Neural cell (in vitro differentiated cells): Measurements from ENCODE around the gene RALA. TPM values are rescaled to one million over a fixed set of nuclear protein-coding genes. Genes with fewer than 3 reads are reported as not detected.

Experiments used
- H2AFZ ChIP-seq: fragments of 200-600, 300-800 bp; sonication (generic), shearing (Covaris generic); 2 replicates; pipeline ENCODE4 v1.6.0; 2014; ENCODE audit warnings: low read depth, mild to moderate bottlenecking, antibody characterized with exemption, low read length, moderate library complexity
- H3F3A ChIP-seq: fragments of 200-600 bp; shearing (Covaris generic); 2 replicates; pipeline ENCODE4 v1.6.1; 2016; ENCODE audit warnings: mild to moderate bottlenecking, moderate library complexity, mixed read lengths, antibody characterized with exemption, low read length; ENCODE audit not compliant: insufficient read depth, poor library complexity, severe bottlenecking
- H3K27ac ChIP-seq: fragments of 200-600, 300-800 bp; sonication (generic), shearing (Covaris generic); 2 replicates; pipeline ENCODE4 v1.5.1; 2014; ENCODE audit warnings: mild to moderate bottlenecking, low read length, moderate library complexity
- H3K27me3 ChIP-seq: fragments of 300-800, 200-600 bp; sonication (generic), shearing (Covaris generic); 2 replicates; pipeline ENCODE4 v1.6.0; 2014; ENCODE audit warnings: mild to moderate bottlenecking, low read depth, low read length, moderate library complexity; ENCODE audit not compliant: insufficient read depth
- H3K36me3 ChIP-seq: fragments of 300-800, 200-600 bp; sonication (generic), shearing (Covaris generic); 2 replicates; pipeline ENCODE4 v1.5.1; 2014; ENCODE audit warnings: mild to moderate bottlenecking, antibody characterized with exemption, low read length, moderate library complexity; ENCODE audit not compliant: insufficient read depth
- H3K4me2 ChIP-seq: fragments of 300-800, 200-600 bp; sonication (generic), shearing (Covaris generic); 2 replicates; pipeline ENCODE4 v1.6.0; 2014; ENCODE audit warnings: mild to moderate bottlenecking, low read length
- H3K4me3 ChIP-seq: fragments of 300-800, 200-600 bp; sonication (generic), shearing (Covaris generic); 2 replicates; pipeline ENCODE4 v1.5.1; 2014; ENCODE audit warnings: mild to moderate bottlenecking, low read length, moderate library complexity
- H3K79me2 ChIP-seq: fragments of 200-600 bp; shearing (Covaris generic); replicated peaks from 2 replicates; pipeline ENCODE4 v1.6.0; 2014; ENCODE audit warnings: mild to moderate bottlenecking, low read length, moderate library complexity; ENCODE audit not compliant: insufficient read depth
- H3K9ac ChIP-seq: fragments of 300-800, 200-600 bp; sonication (generic), shearing (Covaris generic); 2 replicates; pipeline ENCODE4 v1.6.1; 2016; ENCODE audit warnings: mild to moderate bottlenecking, low read length, mixed read lengths
- H3K9me2 ChIP-seq: fragments of 200-600 bp; shearing (Covaris generic); 2 replicates; pipeline ENCODE4 v1.6.1; 2016; ENCODE audit warnings: mild to moderate bottlenecking, low read length, mixed read lengths; ENCODE audit not compliant: insufficient read depth
- H3K9me3 ChIP-seq: fragments of 200-600, 300-800 bp; sonication (generic), shearing (Covaris generic); 2 replicates; pipeline ENCODE4 v1.6.1; 2016; ENCODE audit warnings: mild to moderate bottlenecking, mixed run types, low read length, moderate library complexity, mixed read lengths
- H4K20me1 ChIP-seq: fragments of 200-600 bp; shearing (Covaris generic); 2 replicates; pipeline ENCODE4 v1.6.1; 2016; ENCODE audit warnings: mild to moderate bottlenecking, mixed run types; ENCODE audit not compliant: insufficient read depth
- EP300 ChIP-seq: fragments of 450-650 bp; conservative IDR thresholded peaks from 2 replicates; pipeline ENCODE4 v1.6.1; 2014; ENCODE audit warnings: antibody characterized with exemption, mild to moderate bottlenecking, moderate library complexity; ENCODE audit not compliant: poor library complexity, severe bottlenecking
- EZH2 ChIP-seq: fragments of 200-600, 300-800 bp; shearing (Covaris generic), sonication (generic); IDR thresholded peaks from 2 replicates; pipeline ENCODE4 v1.6.1; 2014; ENCODE audit warnings: antibody characterized with exemption, low read length, borderline replicate concordance, mild to moderate bottlenecking; ENCODE audit not compliant: insufficient read depth, poor library complexity, severe bottlenecking
- MXI1 ChIP-seq: fragments of 450-650 bp; conservative IDR thresholded peaks from 2 replicates; pipeline ENCODE4 v1.6.1; 2014; ENCODE audit warnings: antibody characterized with exemption, mild to moderate bottlenecking; ENCODE audit not compliant: poor library complexity, severe bottlenecking
- POLR2AphosphoS5 ChIP-seq: IDR thresholded peaks from 2 replicates; pipeline ENCODE4 v1.6.1; 2012
- RAD21 ChIP-seq: fragments of 450-650 bp; conservative IDR thresholded peaks from 2 replicates; pipeline ENCODE4 v1.6.1; 2014; ENCODE audit warnings: antibody characterized with exemption, mild to moderate bottlenecking, moderate library complexity
- SMC3 ChIP-seq: fragments of 450-650 bp; conservative IDR thresholded peaks from 2 replicates; pipeline ENCODE4 v1.6.1; 2014; ENCODE audit warnings: antibody characterized with exemption, mild to moderate bottlenecking, moderate library complexity; ENCODE audit not compliant: poor library complexity
- TAF1 ChIP-seq: IDR thresholded peaks from 2 replicates; pipeline ENCODE4 v1.6.1; 2012; ENCODE audit warnings: low read depth
- polyA plus RNA-seq: library from polyadenylated mRNA; depleted of rRNA; stranded (reverse); fragments of >200 nt; gene quantifications from 2 replicates; pipeline ENCODE4 v1.2.3, GENCODE V29; 2014
- TF ChIP-seq, protein P1 (sequence below): fragments of 450-650 bp; IDR thresholded peaks from 2 replicates; pipeline ENCODE4 v1.5.1; 2014; ENCODE audit warnings: antibody characterized with exemption, mild to moderate bottlenecking, moderate library complexity; ENCODE audit not compliant: poor library complexity, severe bottlenecking
- TF ChIP-seq, protein P2 (sequence below): IDR thresholded peaks from 2 replicates; pipeline ENCODE4 v1.6.1; 2012; ENCODE audit warnings: borderline replicate concordance

RALA gene
- polyA plus RNA-seq, 1 donor from 2014 or later: 36.2 TPM

DNA sequence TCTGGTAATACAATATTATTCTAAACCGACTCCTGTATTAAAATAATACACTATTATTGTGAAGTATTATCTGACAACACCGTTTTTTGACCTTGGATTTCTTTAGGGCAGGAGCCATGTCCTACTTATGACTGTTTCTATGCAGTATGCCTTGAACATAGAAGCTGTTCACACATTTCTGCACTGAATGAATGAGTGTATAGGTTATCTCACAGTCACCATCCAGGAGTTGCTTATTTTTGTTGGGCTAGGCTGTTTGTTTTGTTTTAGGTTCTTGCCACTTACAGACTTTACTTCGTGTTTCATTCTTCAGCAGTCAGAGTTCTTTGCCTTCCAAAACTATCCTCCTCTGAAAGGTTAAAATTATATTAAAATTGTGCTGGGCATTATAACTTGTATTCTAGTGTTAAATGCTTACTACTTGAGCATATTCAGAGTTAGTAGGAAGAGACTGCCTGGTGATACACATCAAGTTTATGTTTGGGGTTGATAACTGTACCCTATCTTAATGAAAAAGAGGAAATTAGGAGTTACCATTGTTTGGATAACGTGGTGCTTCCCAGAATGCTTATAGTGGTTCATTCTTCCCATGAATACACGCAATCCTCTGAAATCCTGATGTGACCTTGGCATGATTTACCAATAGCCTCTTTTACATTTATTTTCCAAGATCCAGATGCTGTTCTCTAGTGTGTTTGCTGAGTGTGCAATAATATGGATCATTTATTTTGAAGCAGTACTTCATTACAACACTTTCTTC, 1.7 kb downstream of the RALA start:
- Histone ChIP-seq H3K9me3 (no peaks in the 10 kb centered on the region), H3K9ac (peak overlapping the region; percentile 98), H3K79me2 (peaks cover 64% of the 10 kb centered on the region), H3K4me2 (peak overlapping the region; percentile 94), H3K27ac (peak overlapping the region; percentile 17), H4K20me1 (no peaks in the 10 kb centered on the region), H3K27me3 (no peaks in the 10 kb centered on the region), H3K9me2 (no peaks in the 10 kb centered on the region), H3K4me3 (peak overlapping the region; percentile 74), H3F3A (no peaks in the 10 kb centered on the region), H3K36me3 (no peaks in the 10 kb centered on the region), H2AFZ (no peak overlapping the region)
- no peak for TF ChIP-seq TAF1
- TF ChIP-seq, protein P1, sequence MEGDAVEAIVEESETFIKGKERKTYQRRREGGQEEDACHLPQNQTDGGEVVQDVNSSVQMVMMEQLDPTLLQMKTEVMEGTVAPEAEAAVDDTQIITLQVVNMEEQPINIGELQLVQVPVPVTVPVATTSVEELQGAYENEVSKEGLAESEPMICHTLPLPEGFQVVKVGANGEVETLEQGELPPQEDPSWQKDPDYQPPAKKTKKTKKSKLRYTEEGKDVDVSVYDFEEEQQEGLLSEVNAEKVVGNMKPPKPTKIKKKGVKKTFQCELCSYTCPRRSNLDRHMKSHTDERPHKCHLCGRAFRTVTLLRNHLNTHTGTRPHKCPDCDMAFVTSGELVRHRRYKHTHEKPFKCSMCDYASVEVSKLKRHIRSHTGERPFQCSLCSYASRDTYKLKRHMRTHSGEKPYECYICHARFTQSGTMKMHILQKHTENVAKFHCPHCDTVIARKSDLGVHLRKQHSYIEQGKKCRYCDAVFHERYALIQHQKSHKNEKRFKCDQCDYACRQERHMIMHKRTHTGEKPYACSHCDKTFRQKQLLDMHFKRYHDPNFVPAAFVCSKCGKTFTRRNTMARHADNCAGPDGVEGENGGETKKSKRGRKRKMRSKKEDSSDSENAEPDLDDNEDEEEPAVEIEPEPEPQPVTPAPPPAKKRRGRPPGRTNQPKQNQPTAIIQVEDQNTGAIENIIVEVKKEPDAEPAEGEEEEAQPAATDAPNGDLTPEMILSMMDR: no peak
- TF ChIP-seq, protein P2, sequence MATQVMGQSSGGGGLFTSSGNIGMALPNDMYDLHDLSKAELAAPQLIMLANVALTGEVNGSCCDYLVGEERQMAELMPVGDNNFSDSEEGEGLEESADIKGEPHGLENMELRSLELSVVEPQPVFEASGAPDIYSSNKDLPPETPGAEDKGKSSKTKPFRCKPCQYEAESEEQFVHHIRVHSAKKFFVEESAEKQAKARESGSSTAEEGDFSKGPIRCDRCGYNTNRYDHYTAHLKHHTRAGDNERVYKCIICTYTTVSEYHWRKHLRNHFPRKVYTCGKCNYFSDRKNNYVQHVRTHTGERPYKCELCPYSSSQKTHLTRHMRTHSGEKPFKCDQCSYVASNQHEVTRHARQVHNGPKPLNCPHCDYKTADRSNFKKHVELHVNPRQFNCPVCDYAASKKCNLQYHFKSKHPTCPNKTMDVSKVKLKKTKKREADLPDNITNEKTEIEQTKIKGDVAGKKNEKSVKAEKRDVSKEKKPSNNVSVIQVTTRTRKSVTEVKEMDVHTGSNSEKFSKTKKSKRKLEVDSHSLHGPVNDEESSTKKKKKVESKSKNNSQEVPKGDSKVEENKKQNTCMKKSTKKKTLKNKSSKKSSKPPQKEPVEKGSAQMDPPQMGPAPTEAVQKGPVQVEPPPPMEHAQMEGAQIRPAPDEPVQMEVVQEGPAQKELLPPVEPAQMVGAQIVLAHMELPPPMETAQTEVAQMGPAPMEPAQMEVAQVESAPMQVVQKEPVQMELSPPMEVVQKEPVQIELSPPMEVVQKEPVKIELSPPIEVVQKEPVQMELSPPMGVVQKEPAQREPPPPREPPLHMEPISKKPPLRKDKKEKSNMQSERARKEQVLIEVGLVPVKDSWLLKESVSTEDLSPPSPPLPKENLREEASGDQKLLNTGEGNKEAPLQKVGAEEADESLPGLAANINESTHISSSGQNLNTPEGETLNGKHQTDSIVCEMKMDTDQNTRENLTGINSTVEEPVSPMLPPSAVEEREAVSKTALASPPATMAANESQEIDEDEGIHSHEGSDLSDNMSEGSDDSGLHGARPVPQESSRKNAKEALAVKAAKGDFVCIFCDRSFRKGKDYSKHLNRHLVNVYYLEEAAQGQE: no peak
- no peak for TF ChIP-seq MXI1
- no peak for TF ChIP-seq RAD21
- no peak for TF ChIP-seq EZH2
- TF ChIP-seq POLR2AphosphoS5: no peak
- no peak for TF ChIP-seq SMC3

DNA sequence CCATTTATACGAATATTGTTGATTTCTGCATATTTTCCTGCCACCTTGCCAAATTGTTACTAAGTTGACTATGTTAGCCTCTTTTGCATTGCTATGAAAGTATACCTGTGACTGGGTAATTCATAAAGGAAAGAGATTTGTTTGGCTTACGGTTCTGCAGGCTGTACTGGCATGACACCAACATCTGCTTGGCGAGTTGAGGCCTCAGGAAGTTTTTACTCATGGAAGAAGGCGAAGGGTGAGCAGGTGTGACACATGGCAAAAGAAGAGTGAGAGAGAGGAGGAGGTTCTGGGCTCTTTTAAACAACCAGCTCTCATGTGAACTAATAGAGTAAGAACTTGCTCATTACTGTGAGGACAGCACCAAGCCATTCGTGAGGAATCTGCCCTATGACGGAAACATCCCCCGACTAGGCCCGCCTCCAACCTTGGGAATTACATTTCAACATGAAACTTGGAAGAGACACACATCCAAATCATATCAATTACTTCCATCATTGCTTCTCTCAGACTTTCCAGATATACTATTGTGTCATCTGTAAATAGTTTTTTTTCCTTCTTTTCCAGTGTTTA, 8.4 kb downstream of the RALA start:
- peaks cover 72% of the 10 kb centered on the region for H3K79me2 ChIP-seq

More for the DNA sequence above, 8.4 kb downstream of the RALA start:
- Histone ChIP-seq H3K27me3 (no peaks in the 10 kb centered on the region), H3K9me2 (no peaks in the 10 kb centered on the region), H3K4me3 (no peak overlapping the region), H3K9me3 (no peaks in the 10 kb centered on the region), H2AFZ (no peak overlapping the region), H3K9ac (no peak overlapping the region), H3F3A (no peaks in the 10 kb centered on the region), H3K27ac (no peak overlapping the region), H3K36me3 (no peaks in the 10 kb centered on the region), H3K4me2 (no peak overlapping the region), H4K20me1 (no peaks in the 10 kb centered on the region)
- TF ChIP-seq SMC3 (no peak), EP300 (no peak), MXI1 (no peak), POLR2AphosphoS5 (no peak), RAD21 (no peak)
